IMR-90 (cell line): ENCODE measurements around the gene TMEM14C. TPM values are rescaled to one million over a fixed set of nuclear protein-coding genes. Genes with fewer than 3 reads are reported as not detected.

Experiments
- ATAC-seq: fragments of 200-7000 bp; cut with Tn5 transposase; 2 replicates; pipeline ENCODE4 v1.9.1; 2020; ENCODE audit warnings: low read depth, mild to moderate bottlenecking, moderate library complexity
- BruUV-seq: library from RNA; stranded (reverse); fragments of 400-500 nt; replicated peaks from 2 replicates; lab custom pipeline; 2021; lab: Mats Ljungman, UMichigan
- CTCF ChIA-PET: fragments of 300-600 bp; formaldehyde crosslinking; extraction: SDS; loops from one replicate; lab custom pipeline; 2021; ENCODE audit warnings: antibody characterized with exemption; lab: Yijun Ruan, JAX
- POLR2A ChIA-PET: fragments of 300-600 bp; sonication (Branson Sonifier 250); formaldehyde crosslinking; loops from one replicate; lab custom pipeline; 2022; ENCODE audit warnings: antibody characterized with exemption; ENCODE audit not compliant: unreplicated experiment; lab: Charles Lee
- DNase-seq: peaks from one replicate; pipeline ENCODE4 v3.0.0; 2013
- H2AFZ ChIP-seq: replicated peaks from 2 replicates; pipeline ENCODE3; 2013; ENCODE audit warnings: low read length, mild to moderate bottlenecking; ENCODE audit not compliant: poor library complexity
- H2AK5ac ChIP-seq: 2 replicates; pipeline ENCODE4 v1.6.1; 2013; ENCODE audit warnings: low read depth, low read length, inconsistent platforms
- H2AK9ac ChIP-seq: replicated peaks from 2 replicates; pipeline ENCODE3; 2013; ENCODE audit warnings: mild to moderate bottlenecking, low read depth, low read length, moderate library complexity; ENCODE audit not compliant: poor library complexity
- H2BK120ac ChIP-seq: 2 replicates; pipeline ENCODE4 v1.6.1; 2013; ENCODE audit warnings: low read depth, low read length, inconsistent platforms
- H2BK15ac ChIP-seq: 3 replicates; pipeline ENCODE4 v1.6.1; 2013; ENCODE audit warnings: low read depth, low read length, inconsistent platforms
- H2BK20ac ChIP-seq: 2 replicates; pipeline ENCODE4 v1.6.1; 2013; ENCODE audit warnings: low read depth, mild to moderate bottlenecking, inconsistent platforms, low read length, moderate library complexity
- H2BK5ac ChIP-seq: 2 replicates; pipeline ENCODE4 v1.6.1; 2013; ENCODE audit warnings: mild to moderate bottlenecking, low read depth, low read length, inconsistent platforms; ENCODE audit not compliant: poor library complexity, severe bottlenecking
- H3K14ac ChIP-seq: replicated peaks from 2 replicates; pipeline ENCODE4 v1.6.1; 2013; ENCODE audit warnings: low read depth, low read length, inconsistent platforms
- H3K18ac ChIP-seq: 2 replicates; pipeline ENCODE4 v1.6.1; 2013; ENCODE audit warnings: low read depth, low read length, control low read depth
- H3K23ac ChIP-seq: 2 replicates; pipeline ENCODE4 v1.6.1; 2013; ENCODE audit warnings: low read depth, low read length, inconsistent platforms
- H3K27ac ChIP-seq: 2 replicates; pipeline ENCODE4 v1.5.1; 2013; ENCODE audit warnings: mild to moderate bottlenecking, control low read depth, low read length; ENCODE audit not compliant: insufficient read depth
- H3K27me3 ChIP-seq: 2 replicates; pipeline ENCODE4 v1.6.1; 2013; ENCODE audit warnings: low read length; ENCODE audit not compliant: control insufficient read depth, insufficient read depth
- H3K36me3 ChIP-seq: 2 replicates; pipeline ENCODE4 v1.6.1; 2013; ENCODE audit warnings: low read length, mixed read lengths; ENCODE audit not compliant: control insufficient read depth, insufficient read depth
- H3K4ac ChIP-seq: 2 replicates; pipeline ENCODE4 v1.6.1; 2013; ENCODE audit warnings: low read depth, low read length, inconsistent platforms
- H3K4me1 ChIP-seq: 2 replicates; pipeline ENCODE4 v1.6.1; 2013; ENCODE audit warnings: low read length, mixed read lengths; ENCODE audit not compliant: control insufficient read depth, insufficient read depth
- H3K4me2 ChIP-seq: 2 replicates; pipeline ENCODE4 v1.6.1; 2013; ENCODE audit warnings: low read depth, mild to moderate bottlenecking, control low read depth, low read length, moderate library complexity
- H3K4me3 ChIP-seq: 2 replicates; pipeline ENCODE4 v1.5.1; 2013; ENCODE audit warnings: low read depth, mild to moderate bottlenecking, control low read depth, low read length, moderate library complexity; ENCODE audit not compliant: insufficient read depth
- H3K56ac ChIP-seq: 2 replicates; pipeline ENCODE4 v1.6.1; 2013; ENCODE audit warnings: low read length, inconsistent platforms; ENCODE audit not compliant: insufficient read depth; ENCODE audit errors: extremely low read depth
- H3K79me1 ChIP-seq, 2 experiments: 2 replicates each; pipeline ENCODE4 v1.6.1; 2013; ENCODE audit warnings: low read length in 2 of 2, inconsistent platforms in 1 of 2, low read depth in 1 of 2
- H3K9ac ChIP-seq: 2 replicates; pipeline ENCODE4 v1.6.1; 2013; ENCODE audit warnings: low read depth, low read length, control low read depth
- H3K9me1 ChIP-seq: 2 replicates; pipeline ENCODE4 v1.6.1; 2013; ENCODE audit warnings: low read length, inconsistent platforms; ENCODE audit not compliant: insufficient read depth
- H3K9me3 ChIP-seq: 2 replicates; pipeline ENCODE4 v1.6.1; 2013; ENCODE audit warnings: low read length; ENCODE audit not compliant: control insufficient read depth, insufficient read depth
- H4K20me1 ChIP-seq: 2 replicates; pipeline ENCODE4 v1.6.1; 2013; ENCODE audit warnings: low read length, inconsistent platforms; ENCODE audit not compliant: insufficient read depth
- H4K5ac ChIP-seq: 2 replicates; pipeline ENCODE4 v1.6.1; 2013; ENCODE audit warnings: mild to moderate bottlenecking, low read depth, low read length, control low read depth
- H4K8ac ChIP-seq, 2 experiments: 2 replicates each; pipeline ENCODE4 v1.6.1; 2013; ENCODE audit warnings: low read depth in 2 of 2, low read length in 2 of 2, control low read depth in 1 of 2, inconsistent platforms in 1 of 2
- H4K91ac ChIP-seq: 2 replicates; pipeline ENCODE4 v1.6.1; 2013; ENCODE audit warnings: low read depth, low read length, inconsistent platforms; ENCODE audit not compliant: insufficient read depth
- BHLHE40 ChIP-seq: fragments of 150-350 bp; IDR thresholded peaks from 2 replicates; pipeline ENCODE4 v1.6.1; 2016; ENCODE audit warnings: mild to moderate bottlenecking, low read depth, low read length
- CEBPB ChIP-seq: IDR thresholded peaks from 2 replicates; pipeline ENCODE4 v1.6.1; 2012; ENCODE audit warnings: low read depth, low read length, improper control_type of control experiment
- CTCF ChIP-seq: conservative IDR thresholded peaks from 2 replicates; pipeline ENCODE4 v1.5.1; 2012; ENCODE audit warnings: mild to moderate bottlenecking, low read depth, low read length, improper control_type of control experiment
- ELK1 ChIP-seq: fragments of 150-350 bp; IDR thresholded peaks from 2 replicates; pipeline ENCODE4 v1.6.1; 2016; ENCODE audit warnings: low read depth, mild to moderate bottlenecking, low read length, moderate library complexity, borderline replicate concordance
- FOS ChIP-seq: fragments of 150-350 bp; IDR thresholded peaks from 2 replicates; pipeline ENCODE4 v1.6.1; 2016; ENCODE audit warnings: low read depth, low read length
- MAFK ChIP-seq: IDR thresholded peaks from 2 replicates; pipeline ENCODE4 v1.6.1; 2012; ENCODE audit warnings: low read depth, low read length, improper control_type of control experiment
- MXI1 ChIP-seq: IDR thresholded peaks from 2 replicates; pipeline ENCODE4 v1.6.1; 2012; ENCODE audit warnings: low read depth, mild to moderate bottlenecking, low read length, moderate library complexity, borderline replicate concordance
- NFE2L2 ChIP-seq: fragments of 150-350 bp; IDR thresholded peaks from 2 replicates; pipeline ENCODE4 v1.6.1; 2016; ENCODE audit warnings: low read depth, mild to moderate bottlenecking, low read length
- RFX5 ChIP-seq: IDR thresholded peaks from 2 replicates; pipeline ENCODE4 v1.8.0; 2012; ENCODE audit warnings: low read depth, mild to moderate bottlenecking, low read length, moderate library complexity
- SMC3 ChIP-seq: fragments of 150-350 bp; IDR thresholded peaks from 2 replicates; pipeline ENCODE4 v1.6.1; 2016; ENCODE audit warnings: low read depth, mild to moderate bottlenecking, antibody characterized with exemption, low read length, moderate library complexity
- WGBS, 2 experiments: methylation state at CpG; one replicate each; pipeline versions ENCODE4 v1.1.5 to v1.1.7; 2013; ENCODE audit warnings: missing lambda C conversion rate in 2 of 2; ENCODE audit not compliant: insufficient read length in 1 of 2; ENCODE audit errors: extremely low coverage in 2 of 2; 5-methylcytosine and 5-hydroxymethylcytosine counted together
- dilution Hi-C: fragments of 300-500 bp; cut with HindIII; formaldehyde crosslinking; loops from one replicate; pipeline ENCODE4 v1.14.3; 2018; ENCODE audit warnings: low sequenced_read_pairs; ENCODE audit not compliant: unreplicated experiment
- in situ Hi-C: fragments of 300-500 bp; cut with MboI; formaldehyde crosslinking; loops from 3 replicates; pipeline ENCODE4 v1.14.3; 2019; ENCODE audit warnings: low sequenced_read_pairs, inconsistent platforms, mixed read lengths
- intact Hi-C: fragments of 100-400 bp; cut with micrococcal nuclease; formaldehyde crosslinking; loops from 2 replicates; pipeline ENCODE4 v1.10.0; 2022
- polyA plus RNA-seq, 3 experiments: library from polyadenylated mRNA; depleted of rRNA; stranded (reverse); fragments of >200 nt; gene quantifications; 2 replicates each; pipeline ENCODE4 v1.2.3, GENCODE V29; 2012; ENCODE audit warnings: low replicate concordance in 1 of 3
- total RNA-seq: library from RNA; depleted of rRNA; stranded (reverse); fragments of >200 nt; gene quantifications from 2 replicates; pipeline ENCODE4 v1.2.3, GENCODE V29; 2012

Gene TMEM14C
- total and polyA plus RNA-seq, 2 of the 4 experiments (the other 2 are of a cell fraction): 129 to 175 TPM

GRCh38 chr6:10771371-10771894, 48.6 kb downstream of the TMEM14C start:
- no peak overlapping the region for H3K18ac ChIP-seq
- H3K14ac ChIP-seq: no peak overlapping the region
- no peak for DNase-seq
- H3K4ac ChIP-seq: no peak overlapping the region
- no peak overlapping the region for H3K4me2 ChIP-seq
- no peak overlapping the region for H2BK5ac ChIP-seq
- ATAC-seq: no peak
- H3K79me1 ChIP-seq: no peaks in the 10 kb centered on the region
- H3K36me3 ChIP-seq: peaks cover 12% of the 10 kb centered on the region
- CTCF ChIA-PET: no interaction called here
- H2AK9ac ChIP-seq: no peak overlapping the region
- no peaks in the 10 kb centered on the region for H3K9me3 ChIP-seq
- no TSS peak for BruUV-seq
- H3K56ac ChIP-seq: no peak overlapping the region
- no peak overlapping the region for H3K23ac ChIP-seq
- POLR2A ChIA-PET: no interaction called here
- no peak for TF ChIP-seq MXI1
- no peak for TF ChIP-seq BHLHE40
- no peak for TF ChIP-seq MAFK
- TF ChIP-seq CEBPB: no peak
- TF ChIP-seq RFX5: no peak
- TF ChIP-seq SMC3: no peak
- TF ChIP-seq ELK1: no peak
- TF ChIP-seq CTCF: no peak
- no peak for TF ChIP-seq NFE2L2
- TF ChIP-seq FOS: no peak
- H2AK5ac ChIP-seq: no peak overlapping the region
- H3K9ac ChIP-seq: no peak overlapping the region
- intact Hi-C loops: no loop called here
- H3K4me3 ChIP-seq: no peak overlapping the region
- no peaks in the 10 kb centered on the region for H3K4me1 ChIP-seq
- 0 out of 2 replicates have a peak, but pooled peaks cover 4% of the 10 kb centered on the region for H3K9me1 ChIP-seq
- no peaks in the 10 kb centered on the region for H3K27me3 ChIP-seq
- 48% methylated on average over 11 of the region's 12 CpGs; no CpG with 5 or more reads in 1 of the 2 experiments for WGBS, 2 experiments
- in situ Hi-C loops: no loop called here
- no peaks in the 10 kb centered on the region for H4K20me1 ChIP-seq
- no peak overlapping the region for H2BK20ac ChIP-seq
- dilution Hi-C loops: no loop called here
- H4K91ac ChIP-seq: no peak overlapping the region
- no peak overlapping the region for H4K5ac ChIP-seq
- no peak overlapping the region for H3K27ac ChIP-seq
- no peak overlapping the region for H2BK120ac ChIP-seq
- no peak overlapping the region for H4K8ac ChIP-seq
- no peak overlapping the region for H2BK15ac ChIP-seq
- H2AFZ ChIP-seq: no peak overlapping the region
